Cardiac muscle cell (in vitro differentiated cells and primary cell): ENCODE data around the gene PROSER2. TPM values are rescaled to one million over a fixed set of nuclear protein-coding genes. Genes with fewer than 3 reads are reported as not detected.

Experiments
- DNase-seq, 2 donors: peaks; one replicate each; pipeline versions ENCODE4 v3.0.0 to v3.0.0-alpha.2; 2010 to 2017; ENCODE audit warnings: low read depth in 1 of 2, low spot score in 1 of 2
- H3K27ac ChIP-seq: fragments of 200-600 bp; sonication (generic); 2 replicates; pipeline ENCODE4 v1.5.1; 2016
- H3K27me3 ChIP-seq: fragments of 200-600 bp; sonication (generic); 2 replicates; pipeline ENCODE4 v1.6.0; 2016; ENCODE audit warnings: control low read depth
- H3K36me3 ChIP-seq: fragments of 200-600 bp; sonication (generic); 2 replicates; pipeline ENCODE4 v1.5.1; 2016; ENCODE audit warnings: control low read depth
- H3K4me1 ChIP-seq: fragments of 200-600 bp; sonication (generic); 2 replicates; pipeline ENCODE4 v1.8.1; 2017; ENCODE audit warnings: low read depth, mild to moderate bottlenecking, mixed run types
- H3K4me3 ChIP-seq: fragments of 200-600 bp; sonication (generic); 2 replicates; pipeline ENCODE4 v1.5.1; 2016; ENCODE audit warnings: mild to moderate bottlenecking
- H3K9me3 ChIP-seq: fragments of 200-600 bp; sonication (generic); 2 replicates; pipeline ENCODE4 v1.5.1; 2017; ENCODE audit warnings: low read depth, mild to moderate bottlenecking, control low read depth
- polyA plus RNA-seq: library from polyadenylated mRNA; unstranded; fragments of >200 nt; fragmentation: Nextera tagmentation; extraction: Ambion mirVana; gene quantifications from 2 replicates; pipeline ENCODE4 v1.2.1, GENCODE V29; 2016
- total RNA-seq: library from RNA; depleted of rRNA; stranded (reverse); fragments of >200 nt; gene quantifications from 2 replicates; pipeline ENCODE4 v1.2.3, GENCODE V29; 2016
- TF ChIP-seq, protein P1 (sequence below): IDR thresholded peaks from 2 replicates; pipeline ENCODE4 v1.5.1; 2012; ENCODE audit warnings: low read depth, mild to moderate bottlenecking, low read length

Gene PROSER2
- total and polyA plus RNA-seq, 2 experiments from 2014 or later, result 11.4 to 20.7 TPM

DNA sequence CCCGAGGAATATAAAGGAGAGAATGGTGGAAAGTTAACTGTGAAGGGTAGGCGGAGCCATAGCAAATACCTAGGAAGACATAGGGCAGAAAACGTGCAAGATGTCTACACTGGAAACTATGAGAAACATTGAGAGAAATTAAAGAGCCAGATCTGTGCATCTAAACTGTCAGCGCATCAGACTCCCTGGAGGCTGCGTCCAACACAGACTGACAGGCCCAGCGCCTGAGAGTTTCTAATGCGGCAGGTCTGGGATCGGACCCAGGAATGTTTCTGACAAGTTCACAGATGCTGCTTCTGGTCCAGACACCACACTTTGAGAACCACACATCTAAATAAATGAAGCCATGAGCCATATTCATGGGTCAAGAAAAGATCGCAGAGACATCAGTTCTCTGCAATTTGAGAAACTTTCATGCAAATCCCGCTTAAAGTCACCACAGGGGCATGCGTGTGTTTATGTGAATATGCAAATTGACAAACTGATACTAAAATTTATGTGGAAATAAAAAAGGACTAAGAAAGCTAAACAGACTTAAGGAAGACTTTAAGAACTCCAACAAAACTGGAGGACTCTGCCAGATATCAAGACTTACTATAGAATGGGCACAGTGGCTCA lies 38.8 kb downstream of the PROSER2 start:
- Histone ChIP-seq H3K27ac (no peak overlapping the region), H3K4me1 (peaks cover 7% of the 10 kb centered on the region), H3K4me3 (no peak overlapping the region), H3K36me3 (no peaks in the 10 kb centered on the region), H3K27me3 (no peaks in the 10 kb centered on the region), H3K9me3 (no peaks in the 10 kb centered on the region)
- no peak for DNase-seq
- TF ChIP-seq, protein P1, sequence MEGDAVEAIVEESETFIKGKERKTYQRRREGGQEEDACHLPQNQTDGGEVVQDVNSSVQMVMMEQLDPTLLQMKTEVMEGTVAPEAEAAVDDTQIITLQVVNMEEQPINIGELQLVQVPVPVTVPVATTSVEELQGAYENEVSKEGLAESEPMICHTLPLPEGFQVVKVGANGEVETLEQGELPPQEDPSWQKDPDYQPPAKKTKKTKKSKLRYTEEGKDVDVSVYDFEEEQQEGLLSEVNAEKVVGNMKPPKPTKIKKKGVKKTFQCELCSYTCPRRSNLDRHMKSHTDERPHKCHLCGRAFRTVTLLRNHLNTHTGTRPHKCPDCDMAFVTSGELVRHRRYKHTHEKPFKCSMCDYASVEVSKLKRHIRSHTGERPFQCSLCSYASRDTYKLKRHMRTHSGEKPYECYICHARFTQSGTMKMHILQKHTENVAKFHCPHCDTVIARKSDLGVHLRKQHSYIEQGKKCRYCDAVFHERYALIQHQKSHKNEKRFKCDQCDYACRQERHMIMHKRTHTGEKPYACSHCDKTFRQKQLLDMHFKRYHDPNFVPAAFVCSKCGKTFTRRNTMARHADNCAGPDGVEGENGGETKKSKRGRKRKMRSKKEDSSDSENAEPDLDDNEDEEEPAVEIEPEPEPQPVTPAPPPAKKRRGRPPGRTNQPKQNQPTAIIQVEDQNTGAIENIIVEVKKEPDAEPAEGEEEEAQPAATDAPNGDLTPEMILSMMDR, result no peak

DNA sequence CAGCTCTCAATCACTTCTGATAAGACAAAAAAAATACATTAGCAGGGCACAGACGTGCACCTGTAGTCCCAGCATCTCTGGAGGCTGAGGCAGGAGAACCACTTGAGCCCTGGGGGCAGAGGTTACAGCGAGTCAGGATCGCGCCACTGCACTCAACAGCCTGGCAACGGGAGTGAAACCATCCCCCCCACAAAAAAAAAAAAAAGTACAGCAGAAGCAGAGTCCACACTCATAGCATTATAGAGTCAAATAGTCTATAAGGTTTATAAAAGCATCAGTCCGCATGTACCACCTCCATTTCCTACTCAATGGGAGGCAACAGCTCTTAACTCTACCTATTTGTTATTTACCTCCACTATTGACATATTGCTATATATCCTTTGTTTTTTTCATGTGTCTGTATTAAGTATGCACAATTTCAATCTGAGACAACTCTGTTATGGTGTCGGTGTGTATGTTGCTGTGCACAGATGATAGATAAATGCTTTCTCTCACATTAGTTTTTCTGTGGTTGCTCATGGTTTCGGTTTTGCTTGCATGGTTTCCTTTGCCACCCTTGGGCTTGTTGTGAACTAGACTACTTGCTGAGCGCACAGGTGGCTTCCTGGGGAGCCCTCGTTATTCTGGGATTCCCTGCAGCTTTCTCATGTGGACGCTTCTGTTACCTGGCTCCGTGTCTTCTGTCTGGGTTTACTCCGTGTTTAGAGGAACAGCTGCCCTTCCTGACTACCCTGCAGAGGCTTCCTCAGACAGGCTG lies 40.4 kb downstream of the PROSER2 start:
- Histone ChIP-seq H3K27ac (peak overlapping the region; percentile 51), H3K36me3 (no peaks in the 10 kb centered on the region), H3K4me3 (no peak overlapping the region), H3K9me3 (no peaks in the 10 kb centered on the region), H3K4me1 (peaks cover 7% of the 10 kb centered on the region), H3K27me3 (no peaks in the 10 kb centered on the region)
- no peak for DNase-seq
- TF ChIP-seq, protein P1, result no peak

DNA sequence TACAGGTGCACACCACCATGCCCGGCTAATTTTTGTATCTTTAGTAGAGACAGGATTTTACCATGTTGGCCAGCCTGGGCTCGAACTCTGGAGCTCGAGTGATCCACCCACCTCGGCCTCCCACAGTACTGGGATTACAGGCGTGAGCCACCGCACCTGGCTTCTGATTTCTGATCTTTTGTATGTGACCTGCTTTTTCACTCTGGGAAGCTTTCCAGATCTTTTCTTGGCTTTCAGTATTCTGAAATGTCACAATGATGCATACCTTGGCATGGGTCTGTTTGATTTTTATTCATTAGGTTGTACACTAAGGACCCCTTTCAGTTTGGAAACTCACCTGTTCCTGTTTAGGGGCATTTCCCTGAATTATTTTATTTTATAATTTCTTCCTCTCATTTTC lies 41.6 kb downstream of the PROSER2 start:
- H3K36me3 ChIP-seq, result no peaks in the 10 kb centered on the region
- peaks cover 15% of the 10 kb centered on the region for H3K4me1 ChIP-seq
- DNase-seq, result no peak

DNA sequence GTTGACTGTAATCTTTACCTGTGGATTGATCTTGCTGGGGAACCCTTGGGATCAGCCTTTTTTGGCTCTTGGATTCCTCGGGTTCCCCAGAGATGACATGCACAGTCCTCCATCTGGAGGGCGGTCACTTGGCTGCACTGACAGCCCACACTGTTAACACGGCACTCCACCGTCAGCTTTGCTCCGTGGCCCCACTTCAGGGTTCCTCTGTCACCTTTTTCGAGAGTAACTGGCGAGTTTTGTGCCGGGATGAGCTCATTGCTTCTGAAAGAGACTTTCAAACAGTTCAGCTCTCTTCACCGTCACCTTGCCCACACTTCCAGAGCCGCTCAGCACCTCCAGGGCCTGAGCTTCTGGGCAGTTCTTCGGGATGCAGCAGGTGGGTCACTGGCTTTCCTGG lies 42.4 kb downstream of the PROSER2 start:
- no peak for DNase-seq
- Histone ChIP-seq H3K27ac (peak overlapping the region; percentile 48), H3K27me3 (no peaks in the 10 kb centered on the region), H3K4me3 (no peak overlapping the region), H3K4me1 (peaks cover 21% of the 10 kb centered on the region), H3K36me3 (no peaks in the 10 kb centered on the region), H3K9me3 (no peaks in the 10 kb centered on the region)
- TF ChIP-seq, protein P1, result no peak

More for the DNA sequence above, 41.6 kb downstream of the PROSER2 start:
- Histone ChIP-seq H3K27ac (no peak overlapping the region), H3K27me3 (no peaks in the 10 kb centered on the region), H3K4me3 (no peak overlapping the region), H3K9me3 (no peaks in the 10 kb centered on the region)
- TF ChIP-seq, protein P1, result no peak

DNA sequence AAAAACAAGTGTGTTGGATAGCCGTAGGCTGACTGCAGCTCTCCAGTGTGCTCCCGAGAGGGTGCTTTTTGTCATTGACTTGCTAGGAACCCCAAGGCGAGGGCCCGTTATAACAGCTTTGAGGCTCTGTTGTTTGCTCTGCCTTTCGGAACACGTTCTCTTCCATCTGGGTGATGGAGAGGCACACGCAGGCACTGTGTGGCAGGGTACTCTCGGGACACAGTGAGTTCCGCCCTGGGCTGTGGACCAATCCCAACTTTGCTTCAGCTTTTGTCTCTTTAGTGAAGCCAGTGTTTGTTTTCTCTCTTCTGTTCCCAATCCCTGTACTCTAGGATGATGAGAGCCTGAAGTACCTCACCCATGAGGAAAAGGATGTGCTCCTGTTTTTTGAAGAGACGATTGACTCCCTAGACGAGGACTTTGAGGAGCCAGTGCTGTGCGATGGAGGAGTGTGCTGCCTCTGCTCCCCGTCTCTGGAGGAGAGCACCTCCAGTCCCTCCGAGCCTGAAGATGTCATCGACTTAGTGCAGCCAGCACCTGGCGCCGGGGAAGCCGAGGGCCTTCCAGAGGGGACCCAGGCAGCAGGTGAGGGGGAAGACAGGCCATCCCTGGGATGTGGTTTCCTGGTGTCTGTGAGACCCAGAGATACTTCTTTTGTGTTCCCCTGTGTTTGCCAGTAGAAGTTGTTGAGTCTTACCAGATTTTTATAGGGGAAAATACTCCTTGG lies 43.2 kb downstream of the PROSER2 start:
- H3K9me3 ChIP-seq, result no peaks in the 10 kb centered on the region
- TF ChIP-seq, protein P1, result no peak
- no peak for DNase-seq
- H3K4me1 ChIP-seq, result peaks cover 29% of the 10 kb centered on the region
- no peaks in the 10 kb centered on the region for H3K36me3 ChIP-seq
- peak overlapping the region; percentile 48 for H3K27ac ChIP-seq
- no peaks in the 10 kb centered on the region for H3K27me3 ChIP-seq
- no peak overlapping the region for H3K4me3 ChIP-seq
